ENCODE data around the gene RCAN3. TPM values are rescaled to one million over a fixed set of nuclear protein-coding genes. Genes with fewer than 3 reads are reported as not detected.
"Not testable (repeated sequence)": the region's sequence is repeated elsewhere in the genome, so short reads cannot be mapped to it uniquely, and the experiment has no call there.

Gene RCAN3
- total RNA-seq, 1 experiment from 2014 or later = 17.5 TPM

DNA sequence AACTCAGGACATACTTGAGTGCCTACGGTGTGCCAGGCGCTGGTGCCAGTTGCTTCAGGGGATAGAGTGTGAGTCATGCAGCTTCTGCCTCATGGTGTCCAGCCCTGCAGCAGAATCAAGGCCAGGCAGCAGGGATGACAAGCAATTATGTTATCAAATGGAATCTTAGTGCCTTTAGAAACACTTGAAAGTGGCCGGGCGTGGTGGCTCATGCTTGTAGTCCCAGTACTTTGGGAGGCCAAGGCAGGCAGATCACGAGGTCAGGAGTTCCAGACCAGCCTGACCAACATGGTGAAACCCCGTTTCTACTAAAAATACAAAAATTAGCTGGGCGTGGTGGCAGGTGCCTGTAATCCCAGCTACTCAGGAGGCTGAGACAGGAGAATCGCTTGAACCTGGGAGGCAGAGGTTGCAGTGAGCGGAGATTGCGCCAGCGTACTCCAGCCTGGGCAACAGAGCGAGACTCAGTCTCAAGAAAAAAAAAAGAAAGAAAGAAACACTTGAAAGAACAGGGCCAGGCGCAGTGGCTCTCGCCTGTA lies 13.1 kb downstream of the RCAN3 start:
- H3K4me3 ChIP-seq (ENCODE audit: low read depth in 2 of 2, low read length in 2 of 2); intact Hi-C loops (cut with micrococcal nuclease; ENCODE audit: unreplicated experiment); BruUV-seq (replicated peaks); H3K27ac ChIP-seq (ENCODE audit: low read length); H3K27me3 ChIP-seq (ENCODE audit: control insufficient read depth, insufficient read depth, low read length); H3K9me3 ChIP-seq (ENCODE audit: control insufficient read depth, insufficient read depth, low read depth, low read length); POLR2A ChIA-PET; DNase-seq (ENCODE audit: low read depth, low spot score); H3K36me3 ChIP-seq (ENCODE audit: control insufficient read depth, insufficient read depth, low read length); in situ Hi-C loops (cut with HindIII; ENCODE audit: low pct_unique_long_range_greater_than_20kb, low sequenced_read_pairs): not testable (repeated sequence)
- peaks cover 11% of the 10 kb centered on the region for H3K4me1 ChIP-seq (ENCODE audit: control insufficient read depth, insufficient read depth, low read length)
- peak; percentile 96 for ATAC-seq
- CTCF ChIA-PET = interaction anchor here (0.7 kb wide), 2 partner anchors 14 to 391 kb away, joined by 3 to 8 read pairs; no protein-coding TSS in a partner anchor

GRCh38 chr1:24516506-24516905 lies 13.9 kb downstream of the RCAN3 start:
- ChIA-PET CTCF (interaction anchor here (0.6 kb wide), 1 partner anchor 115 kb away, joined by 6 read pairs; no protein-coding TSS in a partner anchor), POLR2A (no interaction called here)
- H3K36me3 ChIP-seq (ENCODE audit: control insufficient read depth, insufficient read depth, low read length) = no peaks in the 10 kb centered on the region
- in situ Hi-C loops (cut with HindIII; ENCODE audit: low pct_unique_long_range_greater_than_20kb, low sequenced_read_pairs) = no loop called here
- no peaks in the 10 kb centered on the region for H3K27me3 ChIP-seq (ENCODE audit: control insufficient read depth, insufficient read depth, low read length)
- DNase-seq (ENCODE audit: low read depth, low spot score) = no peak
- no peak overlapping the region for H3K4me3 ChIP-seq (ENCODE audit: low read depth in 2 of 2, low read length in 2 of 2)
- H3K27ac ChIP-seq (ENCODE audit: low read length) = no peak overlapping the region
- intact Hi-C loops (cut with micrococcal nuclease; ENCODE audit: unreplicated experiment) = no loop called here
- TF ChIP-seq, protein P1, sequence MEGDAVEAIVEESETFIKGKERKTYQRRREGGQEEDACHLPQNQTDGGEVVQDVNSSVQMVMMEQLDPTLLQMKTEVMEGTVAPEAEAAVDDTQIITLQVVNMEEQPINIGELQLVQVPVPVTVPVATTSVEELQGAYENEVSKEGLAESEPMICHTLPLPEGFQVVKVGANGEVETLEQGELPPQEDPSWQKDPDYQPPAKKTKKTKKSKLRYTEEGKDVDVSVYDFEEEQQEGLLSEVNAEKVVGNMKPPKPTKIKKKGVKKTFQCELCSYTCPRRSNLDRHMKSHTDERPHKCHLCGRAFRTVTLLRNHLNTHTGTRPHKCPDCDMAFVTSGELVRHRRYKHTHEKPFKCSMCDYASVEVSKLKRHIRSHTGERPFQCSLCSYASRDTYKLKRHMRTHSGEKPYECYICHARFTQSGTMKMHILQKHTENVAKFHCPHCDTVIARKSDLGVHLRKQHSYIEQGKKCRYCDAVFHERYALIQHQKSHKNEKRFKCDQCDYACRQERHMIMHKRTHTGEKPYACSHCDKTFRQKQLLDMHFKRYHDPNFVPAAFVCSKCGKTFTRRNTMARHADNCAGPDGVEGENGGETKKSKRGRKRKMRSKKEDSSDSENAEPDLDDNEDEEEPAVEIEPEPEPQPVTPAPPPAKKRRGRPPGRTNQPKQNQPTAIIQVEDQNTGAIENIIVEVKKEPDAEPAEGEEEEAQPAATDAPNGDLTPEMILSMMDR (IDR thresholded peaks at IDR 0.05) = no peak
- TF ChIP-seq SIN3A (IDR thresholded peaks at IDR 0.05; ENCODE audit: borderline replicate concordance, insufficient read depth, low read depth, low read length) (no peak), POLR2AphosphoS5 (IDR thresholded peaks at IDR 0.05; ENCODE audit: low read depth, low read length) (no peak), REST (IDR thresholded peaks at IDR 0.05; ENCODE audit: insufficient read depth in 1 of 2, low read depth in 2 of 2, low read length in 1 of 2) (no peak), TCF7L2 (IDR thresholded peaks at IDR 0.05; ENCODE audit: low read depth, low read length) (no peak)
- H3K4me1 ChIP-seq (ENCODE audit: control insufficient read depth, insufficient read depth, low read length) = peaks cover 11% of the 10 kb centered on the region
- no TSS peak for BruUV-seq (replicated peaks)
- ATAC-seq = no peak
- no peaks in the 10 kb centered on the region for H3K9me3 ChIP-seq (ENCODE audit: control insufficient read depth, insufficient read depth, low read depth, low read length)

DNA sequence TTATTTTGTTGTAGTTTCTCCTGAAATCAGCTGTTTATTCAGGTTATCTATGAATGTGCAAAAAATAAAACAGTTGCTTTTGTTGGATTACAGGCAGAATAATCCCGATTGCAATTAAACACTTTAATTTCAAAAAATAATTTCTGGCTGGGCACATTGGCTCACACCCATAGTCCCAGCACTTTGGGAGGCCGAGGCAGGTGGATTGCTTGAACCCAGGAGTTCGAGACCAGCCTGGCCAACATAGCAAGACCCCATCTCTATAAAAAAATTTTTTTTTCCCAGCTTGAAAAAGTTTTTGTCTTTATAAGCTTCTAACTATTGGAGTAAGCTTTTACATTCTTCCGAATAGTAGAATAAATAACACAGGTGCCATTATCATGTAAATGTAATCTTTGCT lies 15.3 kb downstream of the RCAN3 start:
- H3K36me3 ChIP-seq (ENCODE audit: control insufficient read depth, insufficient read depth, low read length) = no peaks in the 10 kb centered on the region
- no TSS peak for BruUV-seq (replicated peaks)
- TF ChIP-seq REST (IDR thresholded peaks at IDR 0.05; ENCODE audit: insufficient read depth in 1 of 2, low read depth in 2 of 2, low read length in 1 of 2) (no peak), SIN3A (IDR thresholded peaks at IDR 0.05; ENCODE audit: borderline replicate concordance, insufficient read depth, low read depth, low read length) (no peak), POLR2AphosphoS5 (IDR thresholded peaks at IDR 0.05; ENCODE audit: low read depth, low read length) (no peak), TCF7L2 (IDR thresholded peaks at IDR 0.05; ENCODE audit: low read depth, low read length) (no peak)
- TF ChIP-seq, protein P1 (IDR thresholded peaks at IDR 0.05) = no peak
- no peaks in the 10 kb centered on the region for H3K9me3 ChIP-seq (ENCODE audit: control insufficient read depth, insufficient read depth, low read depth, low read length)
- H3K4me3 ChIP-seq (ENCODE audit: low read depth in 2 of 2, low read length in 2 of 2) = no peak overlapping the region
- ChIA-PET CTCF (interaction anchor here (0.7 kb wide), 1 partner anchor 14 kb away, joined by 6 read pairs; no protein-coding TSS in a partner anchor), POLR2A (no interaction called here)
- H3K4me1 ChIP-seq (ENCODE audit: control insufficient read depth, insufficient read depth, low read length) = peaks cover 11% of the 10 kb centered on the region
- intact Hi-C loops (cut with micrococcal nuclease; ENCODE audit: unreplicated experiment) (no loop called here), in situ Hi-C loops (cut with HindIII; ENCODE audit: low pct_unique_long_range_greater_than_20kb, low sequenced_read_pairs) (no loop called here)
- ATAC-seq (no peak), DNase-seq (ENCODE audit: low read depth, low spot score) (no peak)
- no peaks in the 10 kb centered on the region for H3K27me3 ChIP-seq (ENCODE audit: control insufficient read depth, insufficient read depth, low read length)
- no peak overlapping the region for H3K27ac ChIP-seq (ENCODE audit: low read length)
